Thoracic aorta endothelial cell (primary cell): ENCODE measurements around the gene GABRG2. TPM values are rescaled to one million over a fixed set of nuclear protein-coding genes. Genes with fewer than 3 reads are reported as not detected.

Experiments
- total RNA-seq: library from RNA; depleted of rRNA; stranded (reverse); fragments of >200 nt; gene quantifications from 2 replicates; pipeline ENCODE4 v1.2.3, GENCODE V29; 2012

GABRG2 gene
- not detected in 2 replicates for total RNA-seq

DNA sequence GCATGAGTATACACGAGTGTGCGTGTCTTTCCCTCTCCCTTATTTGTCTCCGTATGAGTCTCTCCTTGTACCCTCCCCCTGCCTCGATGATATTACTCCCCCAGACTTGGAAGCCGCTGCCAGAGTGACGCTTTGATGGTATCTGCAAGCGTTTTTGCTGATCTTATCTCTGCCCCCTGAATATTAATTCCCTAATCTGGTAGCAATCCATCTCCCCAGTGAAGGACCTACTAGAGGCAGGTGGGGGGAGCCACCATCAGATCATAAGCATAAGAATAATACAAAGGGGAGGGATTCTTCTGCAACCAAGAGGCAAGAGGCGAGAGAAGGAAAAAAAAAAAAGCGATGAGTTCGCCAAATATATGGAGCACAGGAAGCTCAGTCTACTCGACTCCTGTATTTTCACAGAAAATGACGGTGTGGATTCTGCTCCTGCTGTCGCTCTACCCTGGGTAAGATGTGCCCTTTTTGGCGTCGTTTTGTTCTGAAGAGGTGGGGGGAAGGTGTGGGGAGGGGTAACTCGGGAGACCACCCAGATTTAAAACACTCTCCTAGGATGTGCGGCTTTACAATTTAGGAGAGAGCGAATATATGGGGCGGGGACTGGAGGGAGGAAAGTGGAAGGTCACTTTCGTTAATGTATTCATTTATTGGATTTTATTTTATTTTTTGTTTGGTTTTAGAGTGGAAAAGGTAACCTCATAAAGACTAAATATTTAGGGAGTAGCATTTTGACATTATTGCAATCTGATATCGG lies at the start of gene GABRG2:
TSS of gene GABRG2 (plus strand) at position 119 of the 757 bp plus-strand sequence. CDS start at position 346, 227 bp downstream.

Other genes with a start within 250 kb of the GABRG2 start
- not detected in 2 replicates for gene GABRA1, start 219.7 kb upstream of the GABRG2 start, total RNA-seq